ENCODE data around the gene TOM1L2.
"Not testable (repeated sequence)": the region's sequence is repeated elsewhere in the genome, so short reads cannot be mapped to it uniquely, and the experiment has no call there.

Gene TOM1L2

DNA sequence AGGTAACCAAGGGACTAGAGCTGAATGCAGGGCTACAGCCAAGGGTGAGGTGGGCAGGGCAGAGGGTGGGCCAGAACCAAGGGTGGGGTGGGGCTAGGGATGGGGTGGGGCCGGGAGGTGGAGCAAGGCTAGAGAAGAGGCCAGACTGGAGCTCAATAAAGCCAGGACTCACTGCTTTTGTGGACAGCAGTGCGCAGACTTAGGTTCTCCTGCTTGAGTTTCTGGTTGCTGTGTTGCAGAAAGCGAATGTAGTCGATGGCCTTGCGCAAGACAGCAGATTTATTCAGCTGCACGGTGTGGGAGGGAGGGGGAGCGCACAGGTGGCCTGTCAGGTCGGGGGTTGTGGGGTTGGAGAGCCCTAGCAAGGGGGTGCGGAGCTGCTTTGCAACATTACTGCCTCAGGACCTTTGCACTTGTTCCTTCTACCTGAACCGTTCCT is 154.1 kb downstream of the TOM1L2 start:
- no peak for DNase-seq (ENCODE audit: low spot score)

DNA sequence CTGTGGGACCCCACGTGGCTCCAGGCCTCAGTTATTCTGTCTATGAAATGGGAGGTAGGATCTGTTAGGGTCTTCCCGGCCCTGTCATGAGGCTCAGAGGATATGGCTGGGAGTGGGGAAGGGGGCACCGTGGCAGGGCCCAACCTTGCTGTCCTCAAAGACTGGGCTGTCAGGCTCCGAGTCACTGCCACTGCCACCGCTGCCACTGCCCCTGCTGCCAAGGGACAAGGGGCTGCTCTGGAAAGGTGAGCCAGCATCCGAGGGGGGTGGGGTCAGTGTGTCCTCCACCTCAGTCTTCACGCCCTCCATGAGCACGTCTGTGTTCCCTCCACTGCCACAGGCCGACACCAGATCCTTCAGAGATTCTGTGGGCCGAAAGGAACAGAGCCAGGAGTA is 154.7 kb downstream of the TOM1L2 start:
- DNase-seq (ENCODE audit: low spot score): no peak

DNA sequence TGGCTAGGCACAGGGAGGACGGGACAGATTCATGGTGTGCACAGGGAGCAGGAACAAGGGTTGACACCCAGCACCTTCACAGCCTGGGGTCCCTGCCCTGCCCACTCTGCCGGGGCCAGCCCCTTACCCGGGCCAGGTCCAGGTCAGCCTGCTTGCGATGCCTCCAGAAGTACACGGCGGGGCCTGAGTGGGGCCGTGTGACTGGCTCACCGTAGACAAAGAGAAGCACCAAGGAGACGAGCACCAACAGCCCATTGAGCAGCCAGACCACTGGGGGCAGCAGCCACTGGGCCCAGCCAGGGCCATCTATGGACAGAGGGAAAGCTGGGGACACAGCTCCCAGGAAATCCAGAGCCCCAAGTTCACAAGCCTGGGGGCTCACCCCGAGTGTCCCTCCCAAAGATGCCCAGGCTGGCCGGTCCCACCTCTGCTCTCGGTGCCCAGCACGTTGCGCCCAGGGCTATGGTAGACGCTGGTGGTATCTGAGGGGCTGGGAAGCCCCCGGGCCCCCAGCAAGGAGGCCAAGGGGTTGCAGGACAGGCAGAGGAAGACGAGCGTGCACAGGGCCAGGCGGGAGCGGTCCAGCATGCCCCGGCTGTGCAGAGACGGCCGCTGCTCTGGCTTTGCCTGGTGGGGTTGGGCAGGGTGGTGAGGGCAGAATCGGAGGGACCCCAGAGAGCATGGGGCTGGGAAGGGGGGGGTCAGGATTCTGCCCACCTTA is 155.2 kb downstream of the TOM1L2 start:
- no peak for DNase-seq (ENCODE audit: low spot score)

DNA sequence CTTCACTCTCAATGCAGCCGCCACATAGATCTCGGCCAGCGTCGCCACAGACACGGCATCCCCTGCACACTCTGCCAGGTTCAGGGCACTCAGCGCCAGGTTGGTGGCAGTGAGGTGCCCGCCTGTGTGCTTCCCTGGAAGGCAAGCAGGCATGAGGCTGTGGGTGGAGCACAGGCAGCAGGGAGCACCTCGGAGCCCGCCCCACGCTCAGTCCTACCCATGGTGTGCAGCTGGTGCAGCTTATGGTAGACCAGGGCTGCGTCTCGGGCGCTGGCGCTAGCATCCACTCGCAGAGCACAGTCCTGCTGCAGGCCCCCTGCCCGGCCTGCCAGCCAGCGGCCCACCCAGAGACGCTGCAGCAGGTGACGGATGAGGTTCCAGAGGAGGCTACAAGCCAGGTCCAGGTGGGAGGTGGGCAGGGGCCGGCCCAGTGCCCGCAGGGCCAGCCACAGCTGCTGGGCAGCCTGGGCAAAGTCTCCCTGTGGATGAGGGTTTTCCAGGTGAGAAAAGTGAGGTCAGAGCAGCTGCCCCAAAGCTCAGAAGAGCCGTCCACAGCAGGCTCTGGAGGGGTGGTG is 155.9 kb downstream of the TOM1L2 start:
- DNase-seq (ENCODE audit: low spot score): no peak

DNA sequence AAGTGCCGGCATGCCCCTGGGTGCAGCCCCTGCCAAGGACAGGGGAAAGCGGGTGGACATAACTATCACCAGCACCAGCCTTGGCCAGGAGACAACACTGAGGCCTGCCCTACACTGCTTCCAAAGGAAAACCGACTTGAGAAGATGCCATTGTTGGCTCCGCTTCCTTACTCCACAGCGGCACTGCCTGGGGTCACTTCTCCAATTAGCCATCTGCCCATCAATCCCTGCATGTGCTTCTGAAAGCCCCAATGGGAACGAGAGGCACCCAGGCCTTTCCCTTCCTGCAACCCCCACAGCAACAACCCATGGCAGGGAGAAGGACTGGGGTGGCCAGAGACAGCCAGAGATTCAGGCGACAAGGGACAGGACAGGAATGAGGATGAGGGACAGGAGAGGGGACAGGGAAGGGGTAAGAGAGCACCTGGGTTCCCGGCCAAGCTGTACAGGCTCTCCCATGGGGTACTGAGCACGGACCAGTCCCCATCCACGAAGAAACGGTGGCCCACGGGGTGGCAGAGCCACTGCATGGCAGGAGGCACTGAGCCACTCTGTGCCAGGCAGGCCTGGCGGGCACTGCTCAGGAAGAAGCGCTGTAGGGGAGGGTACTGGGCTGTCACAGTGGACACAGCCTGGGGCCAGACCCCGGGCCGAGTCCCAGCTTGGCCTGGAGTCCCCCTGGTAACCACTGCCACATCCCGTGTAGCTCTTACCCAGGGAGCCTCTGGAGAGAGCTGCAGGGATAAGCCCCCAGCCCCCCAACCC is 156.6 kb downstream of the TOM1L2 start:
- DNase-seq (ENCODE audit: low spot score): no peak

DNA sequence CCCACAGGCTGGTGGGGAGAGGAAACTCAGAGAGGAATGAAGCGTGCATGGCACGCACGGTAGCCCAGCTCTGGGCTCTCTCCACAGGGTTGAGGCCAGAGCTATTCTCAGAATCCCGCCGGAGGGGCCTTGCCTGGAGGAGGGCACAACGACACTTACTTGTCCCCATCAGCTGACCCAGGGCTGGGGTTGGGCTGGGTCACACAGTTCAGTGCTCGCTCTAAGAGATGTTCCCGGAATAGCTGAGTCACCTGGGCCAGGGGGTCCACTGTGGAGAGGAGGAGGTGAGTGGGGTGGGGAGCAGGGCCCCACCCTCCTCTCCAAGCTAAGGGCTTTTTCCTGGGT is 157.2 kb downstream of the TOM1L2 start:
- DNase-seq (ENCODE audit: low spot score): no peak

DNA sequence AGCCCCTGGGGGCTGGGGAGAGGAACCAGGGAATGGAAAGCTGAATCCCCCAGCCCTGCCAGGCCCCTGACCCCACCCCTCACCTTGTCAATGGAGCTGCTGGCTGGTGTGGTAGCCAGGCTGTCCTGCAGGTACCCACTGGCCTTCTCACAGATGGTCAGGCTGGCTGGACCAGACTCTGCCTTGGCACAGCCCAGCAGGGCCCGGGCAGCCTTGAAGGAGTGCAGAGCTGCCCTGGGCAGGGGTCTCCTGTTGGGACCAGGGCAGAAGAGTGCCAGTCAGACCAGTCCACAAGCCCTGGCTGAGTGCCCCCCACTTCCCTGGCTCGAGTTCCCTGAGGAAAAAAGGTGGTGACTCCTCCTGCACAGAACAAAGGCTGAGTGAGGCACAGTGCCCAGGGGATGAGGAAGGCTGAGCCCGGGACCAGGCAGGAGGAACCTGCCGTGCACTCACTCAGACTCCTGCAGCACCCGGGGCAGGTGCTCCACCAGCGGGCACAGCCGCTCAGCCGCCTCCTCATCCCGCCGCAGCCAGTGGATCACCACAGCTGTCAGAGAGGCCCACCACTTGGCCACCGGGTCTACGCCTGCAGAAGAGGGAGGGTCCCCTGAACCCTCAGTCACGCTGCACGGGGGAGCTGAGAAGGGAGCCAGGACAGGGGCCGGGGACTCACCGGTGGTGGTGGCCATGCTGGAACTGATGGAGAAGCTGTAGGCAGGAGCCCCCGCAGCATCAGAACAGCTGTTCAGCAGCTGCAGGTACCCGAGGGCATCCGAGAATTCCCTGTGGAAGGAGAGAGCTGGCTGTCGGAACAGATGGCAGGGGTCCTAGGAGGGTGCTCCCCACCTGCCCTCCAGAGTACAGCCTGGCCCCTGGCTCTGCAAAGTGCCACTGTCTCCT is 157.8 kb downstream of the TOM1L2 start:
- DNase-seq (ENCODE audit: low spot score): no peak

DNA sequence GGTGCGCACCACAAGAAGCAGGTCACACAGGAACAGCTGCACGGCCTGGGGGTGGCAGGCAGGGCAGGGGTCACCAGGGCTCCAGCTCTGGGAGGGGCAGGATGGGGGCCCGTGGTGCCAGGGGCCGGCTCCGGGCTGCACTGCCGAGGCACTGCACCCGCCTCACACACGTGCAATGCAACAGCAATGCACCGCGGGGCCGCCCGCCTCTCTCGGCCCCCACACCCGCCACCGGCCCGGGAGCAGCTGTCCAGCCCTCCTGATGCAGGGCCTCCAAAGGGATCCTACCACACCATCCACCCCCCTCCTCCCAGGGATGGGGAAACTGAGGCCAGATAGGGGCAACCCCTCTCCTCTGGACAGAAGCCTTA is 158.5 kb downstream of the TOM1L2 start:
- DNase-seq (ENCODE audit: low spot score): no peak

DNA sequence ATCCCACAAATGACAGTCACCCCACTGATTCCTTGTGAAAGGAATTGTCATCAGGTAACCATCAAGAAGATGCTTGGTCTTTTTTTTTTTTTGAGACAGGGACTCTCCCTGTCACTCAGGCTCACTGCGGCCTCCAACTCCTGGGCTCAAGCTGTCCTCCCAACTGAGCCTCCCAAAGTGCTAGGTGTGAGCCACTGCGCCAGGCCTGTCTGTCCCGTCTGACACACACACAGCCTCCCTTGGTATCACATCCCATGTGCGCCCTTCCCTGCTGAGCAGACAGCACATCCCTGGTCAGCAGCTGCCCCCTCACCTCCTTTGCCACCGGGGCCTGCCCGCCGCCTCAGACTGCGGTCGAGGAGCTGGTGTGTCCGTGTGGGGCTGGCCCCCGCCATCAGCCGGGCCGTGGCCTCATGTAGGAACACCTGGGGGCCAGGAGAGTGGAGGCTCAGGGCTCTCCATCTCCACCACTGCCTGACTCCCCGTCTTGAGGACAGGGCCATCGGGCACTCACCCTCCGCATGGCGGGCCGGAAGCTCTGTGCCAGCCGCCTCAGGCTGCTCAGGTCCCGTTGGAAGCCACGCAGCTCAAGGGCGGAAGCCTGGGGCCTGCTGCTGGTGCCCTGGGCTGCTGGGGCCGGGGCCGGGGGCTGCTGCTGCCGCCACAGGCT is 159.0 kb downstream of the TOM1L2 start:
- DNase-seq (ENCODE audit: low spot score): no peak

DNA sequence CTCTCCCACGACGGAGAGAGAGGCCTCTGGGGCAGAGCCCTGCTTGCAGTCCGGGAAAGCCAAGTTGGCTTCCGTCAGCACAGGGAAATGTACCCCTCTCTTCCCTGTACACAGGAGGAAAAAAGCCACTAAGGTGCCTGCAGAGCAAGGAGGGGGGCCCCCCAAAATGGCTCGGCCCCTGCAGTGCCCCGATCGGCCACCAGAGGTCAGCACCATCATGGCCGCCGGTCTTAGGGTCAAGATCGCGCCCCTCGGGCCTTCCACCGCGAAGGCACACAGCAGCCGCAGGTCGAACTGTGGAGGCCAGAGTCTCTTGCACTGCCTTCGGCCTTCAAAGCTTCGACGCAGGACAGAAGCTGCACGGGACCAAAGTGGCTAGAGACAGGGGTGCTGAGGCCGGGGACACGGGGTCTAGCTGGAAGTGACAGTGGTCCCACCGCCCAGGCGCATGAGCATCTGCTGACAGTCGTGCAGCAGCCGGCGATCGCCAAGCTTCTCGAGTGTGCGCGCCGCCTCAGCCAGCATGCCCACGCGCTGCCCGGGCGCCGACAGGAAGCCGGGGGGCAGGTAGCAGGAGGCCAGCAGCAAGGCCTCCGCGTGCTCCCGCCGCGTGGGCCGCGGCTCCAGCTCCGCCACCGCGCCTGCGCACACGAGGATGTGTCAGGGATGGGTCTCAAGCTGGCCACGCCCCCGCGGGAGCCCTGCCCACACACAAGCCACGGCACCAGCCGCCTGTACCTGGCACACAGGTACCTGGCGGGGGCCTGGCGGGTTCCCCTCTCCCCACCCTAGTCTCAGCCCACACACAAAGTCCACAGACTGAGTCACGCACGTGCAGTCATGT is 159.8 kb downstream of the TOM1L2 start:
- DNase-seq (ENCODE audit: low spot score): peak; percentile 64

DNA sequence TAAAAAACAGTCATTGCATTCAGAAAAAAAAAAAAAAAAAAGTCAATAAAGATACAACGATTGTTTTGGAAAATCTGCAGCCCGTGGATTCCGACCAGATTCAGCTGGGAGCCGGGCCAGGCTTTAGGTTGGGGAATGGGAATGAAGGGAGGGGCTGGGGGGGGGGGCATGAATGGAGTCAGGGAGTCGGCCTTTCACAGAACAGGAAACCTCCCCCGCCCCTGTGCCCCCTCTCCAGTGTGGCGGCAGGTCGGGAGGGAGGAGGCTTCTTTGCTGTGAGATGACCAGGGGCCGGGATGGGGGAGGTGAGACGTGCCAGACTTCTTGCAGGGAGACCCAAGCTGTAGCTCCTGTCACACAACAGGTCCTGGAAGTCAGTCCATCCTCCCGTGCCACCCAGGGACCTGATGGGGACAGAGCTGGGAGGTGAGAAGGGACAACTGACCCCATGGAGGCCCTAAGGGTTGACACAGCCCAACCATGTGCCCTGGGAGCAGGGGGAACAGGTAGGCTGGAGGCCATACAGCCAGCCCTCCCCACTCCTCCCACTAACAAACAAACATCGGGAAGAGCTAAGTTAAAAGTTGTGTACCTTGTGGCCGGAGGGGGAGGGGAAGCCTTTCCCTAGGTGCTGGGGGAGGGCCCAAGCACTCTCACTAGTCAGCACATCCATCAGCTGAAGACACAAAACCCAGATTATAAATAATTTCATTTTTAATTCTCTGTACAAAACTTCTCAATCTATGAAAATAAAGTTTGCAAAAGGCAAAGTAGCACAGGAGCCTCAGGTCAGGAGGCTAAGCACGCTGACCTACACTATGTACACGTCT is 160.6 kb downstream of the TOM1L2 start:
- no peak for DNase-seq (ENCODE audit: low spot score)

DNA sequence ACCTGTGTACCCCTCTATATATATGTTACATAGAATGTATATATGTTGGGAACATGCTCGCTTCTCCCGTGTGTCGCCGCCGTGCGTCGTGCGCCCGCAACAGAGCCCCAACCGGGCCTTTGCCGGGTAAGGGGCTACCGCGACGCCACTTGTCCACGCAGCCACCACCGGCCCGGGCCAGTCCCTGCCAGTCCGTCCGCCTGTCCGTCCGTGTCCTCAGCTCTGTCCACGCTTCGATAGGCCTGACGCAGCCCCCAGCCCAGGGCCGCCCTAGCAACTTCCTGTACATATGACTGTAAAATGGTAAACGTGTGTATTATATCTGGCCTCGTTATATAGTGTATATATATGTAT is 161.3 kb downstream of the TOM1L2 start:
- DNase-seq (ENCODE audit: low spot score): no peak

DNA sequence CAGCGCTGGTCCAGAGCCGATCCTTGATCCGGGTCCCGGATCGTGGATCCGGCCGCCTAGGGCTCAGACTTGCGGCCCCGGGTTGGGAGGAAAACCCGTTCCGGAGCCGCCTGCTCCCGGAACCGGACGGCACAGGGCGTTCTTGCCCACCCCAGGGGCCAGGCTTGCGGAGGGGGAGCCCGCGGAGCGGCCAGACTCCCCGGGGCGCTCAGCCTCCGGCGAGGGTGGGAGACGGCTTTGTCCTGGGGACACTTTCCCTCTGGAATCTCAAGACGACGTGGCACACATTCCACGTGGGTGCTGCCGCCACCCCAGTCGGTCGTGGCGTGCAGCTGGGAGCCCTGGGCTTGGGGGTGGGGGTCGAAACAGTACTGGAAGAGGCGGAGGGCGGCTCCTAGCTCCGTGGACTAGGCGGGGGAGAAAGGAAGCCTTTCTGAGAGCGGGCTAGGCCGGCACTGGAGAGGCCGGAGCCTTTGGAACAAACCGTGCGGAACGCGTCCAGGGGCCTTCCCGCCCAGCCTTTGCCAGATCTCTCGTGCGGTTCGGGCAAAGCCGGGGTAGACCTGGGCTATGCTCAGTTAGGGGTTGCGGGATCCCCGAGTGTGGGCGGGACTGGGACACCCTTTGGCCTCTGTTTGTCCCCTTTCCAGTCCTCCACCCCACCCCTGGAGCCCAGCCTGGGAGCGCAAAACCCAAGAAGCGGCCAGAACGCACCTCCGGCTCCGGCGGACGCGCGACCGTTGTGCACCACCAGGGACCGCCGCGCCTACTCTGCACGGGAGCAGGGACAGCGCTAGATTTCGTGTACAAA is 161.9 kb downstream of the TOM1L2 start:
- no peak for DNase-seq (ENCODE audit: low spot score)

DNA sequence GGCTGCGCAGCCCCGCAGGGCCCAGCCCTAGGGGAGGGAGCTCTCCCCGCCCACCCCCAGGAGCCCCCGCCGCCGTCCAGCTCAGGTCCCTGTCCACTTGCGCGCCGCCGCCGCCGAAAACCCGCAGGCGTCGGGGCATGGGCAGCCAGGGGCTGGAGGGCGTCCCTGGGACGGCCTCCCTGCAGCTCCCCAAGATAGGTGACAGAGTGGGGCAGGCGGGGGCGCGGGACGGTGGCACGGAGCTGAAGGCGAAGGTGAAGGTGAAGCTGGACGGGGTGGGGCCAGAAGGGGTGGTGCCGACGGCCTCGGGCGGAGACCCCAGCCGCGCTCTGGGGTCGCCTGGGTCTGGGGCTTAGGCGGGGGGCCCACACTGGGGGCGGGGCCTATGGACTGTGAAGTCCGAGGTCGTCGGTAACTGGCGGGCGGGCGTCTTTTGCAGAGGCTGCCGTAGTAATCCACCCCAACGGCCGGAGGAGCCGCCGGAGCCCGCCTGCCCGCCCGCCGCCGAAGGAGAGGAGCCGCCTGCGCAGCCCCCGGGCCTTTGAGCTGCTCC is 162.6 kb downstream of the TOM1L2 start:
- no peak for DNase-seq (ENCODE audit: low spot score)

DNA sequence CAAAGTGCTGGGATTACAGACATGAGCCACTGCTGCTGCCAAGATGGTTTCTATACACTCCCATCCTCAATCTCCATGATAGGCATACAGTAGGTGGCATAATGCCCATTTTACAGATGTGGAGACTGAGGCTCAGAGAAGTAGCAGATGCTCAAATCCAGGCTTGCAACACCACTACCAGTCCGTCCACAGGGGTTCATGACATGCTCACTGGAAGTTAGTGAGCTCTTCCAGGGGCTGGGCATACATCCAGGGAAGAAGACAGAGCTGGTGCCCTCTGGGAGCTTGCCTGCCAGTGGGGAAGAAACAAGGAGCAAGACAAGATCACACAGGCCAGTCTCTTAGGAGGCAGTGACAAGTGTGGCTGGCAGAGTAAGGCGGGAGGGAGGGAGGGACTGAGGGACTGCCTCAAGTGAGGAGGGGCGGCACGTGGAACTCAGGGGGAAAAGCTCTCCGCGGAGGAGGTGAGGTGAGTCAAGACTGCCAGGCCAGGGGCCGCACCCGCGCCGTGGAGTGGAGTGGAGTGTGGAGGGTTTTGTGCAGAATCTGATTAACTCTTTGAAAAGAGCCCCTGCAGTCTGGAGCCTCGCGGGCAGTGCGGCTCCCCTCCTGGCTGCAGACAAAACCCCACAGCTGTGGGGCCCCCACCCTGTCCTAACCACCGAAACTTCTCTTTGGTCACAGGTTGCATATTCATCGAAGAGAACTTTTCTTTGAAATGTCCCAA is 163.3 kb downstream of the TOM1L2 start:
- DNase-seq (ENCODE audit: low spot score): no peak

DNA sequence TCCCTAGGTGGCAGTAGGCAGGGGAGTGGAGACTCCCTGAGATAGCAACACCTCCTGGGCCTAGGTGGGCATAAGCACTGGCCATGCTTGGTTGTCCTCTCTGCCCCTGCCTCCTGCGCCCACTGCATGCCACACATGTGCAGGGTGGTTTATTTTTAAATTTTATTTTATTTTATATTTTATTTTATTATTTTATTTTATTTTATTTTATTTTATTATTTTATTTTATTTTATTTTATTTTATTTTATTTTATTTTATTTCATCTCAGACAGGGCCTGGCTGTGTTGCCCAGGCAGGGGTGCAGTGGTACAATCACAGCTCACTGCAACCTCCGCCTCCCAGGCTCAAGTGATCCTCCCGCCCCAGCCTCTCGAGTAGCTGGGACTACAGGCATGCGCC is 164.0 kb downstream of the TOM1L2 start:
- DNase-seq (ENCODE audit: low spot score): not testable (repeated sequence)

DNA sequence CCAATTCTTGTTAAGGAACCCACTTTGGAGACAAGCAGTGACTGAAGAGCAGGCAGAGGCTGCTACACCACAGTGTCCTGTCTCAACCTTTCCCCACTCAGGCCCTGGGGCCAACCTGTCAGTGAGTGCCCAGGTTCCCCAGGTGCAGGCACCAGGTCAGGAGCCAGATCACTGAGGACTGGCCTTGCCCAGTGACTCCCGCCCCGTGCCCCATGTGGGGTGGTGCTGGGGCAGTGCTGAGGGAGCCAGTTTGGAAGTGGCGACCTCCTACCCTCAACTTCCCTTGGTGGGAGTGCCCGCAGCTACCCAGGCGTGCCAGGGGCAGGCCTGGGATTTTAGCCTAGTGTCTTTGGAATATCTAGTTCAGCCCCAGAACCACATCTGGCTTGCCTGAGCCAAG is 164.8 kb downstream of the TOM1L2 start:
- no peak for DNase-seq (ENCODE audit: low spot score)

DNA sequence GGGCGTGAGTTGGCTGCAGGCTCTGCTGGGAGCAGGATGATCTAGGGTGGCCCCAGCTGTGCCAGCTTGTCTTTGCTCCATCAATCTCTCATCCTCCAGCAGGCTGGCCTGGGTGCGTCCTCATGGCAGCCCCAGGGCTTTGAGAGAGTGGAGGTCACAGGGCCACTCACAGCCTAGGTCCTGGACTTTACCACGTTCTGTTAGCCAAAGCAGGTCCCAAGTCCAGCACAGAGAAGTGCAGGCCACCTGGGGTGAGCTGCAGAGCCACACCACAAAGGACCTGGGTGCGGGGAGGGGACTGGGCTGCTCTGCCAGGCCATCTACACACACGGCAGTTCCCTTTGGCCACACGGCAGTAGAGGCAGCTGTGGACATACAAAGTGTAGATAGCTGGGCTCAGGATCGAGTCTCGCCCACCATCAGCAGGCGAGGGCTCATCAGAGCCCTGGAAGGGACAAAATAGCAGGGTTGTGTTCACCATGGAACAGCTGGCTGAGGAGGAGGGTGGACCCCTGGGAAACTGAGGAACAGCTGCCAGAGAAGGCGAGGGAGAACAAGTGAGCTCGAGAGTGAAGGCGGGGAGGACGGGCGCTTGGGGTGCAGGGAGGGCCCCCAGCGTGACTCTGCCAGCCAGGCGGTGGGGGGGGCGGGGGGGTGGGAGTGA is 165.5 kb downstream of the TOM1L2 start:
- no peak for DNase-seq (ENCODE audit: low spot score)
